GM19328 (cell line): Measurements from ENCODE around the gene APBB1IP.
"Not testable (repeated sequence)": the region's sequence is repeated elsewhere in the genome, so short reads cannot be mapped to it uniquely, and the experiment has no call there.

Experiments
- ATAC-seq: cut with Tn5 transposase; IDR thresholded peaks from one replicate; pipeline ENCODE4 v1.9.1; 2021; ENCODE audit warnings: mild to moderate bottlenecking, moderate library complexity; ENCODE audit not compliant: unreplicated experiment

The APBB1IP gene

GRCh38 chr10:26440088-26440470 is 1.9 kb downstream of the APBB1IP start:
- ATAC-seq = no peak

- ATAC-seq = no peak
Measured at GRCh38 chr10:26441491-26442214, 3.5 kb downstream of the APBB1IP start.

GRCh38 chr10:26445411-26446031 is 7.4 kb downstream of the APBB1IP start:
- no peak for ATAC-seq

GRCh38 chr10:26446258-26446657 is 8.1 kb downstream of the APBB1IP start:
- ATAC-seq = no peak

GRCh38 chr10:26448292-26448691 is 10.2 kb downstream of the APBB1IP start:
- no peak for ATAC-seq

GRCh38 chr10:26448706-26449435 is 10.7 kb downstream of the APBB1IP start:
- peak; percentile 89 for ATAC-seq

- ATAC-seq = no peak
Measured at GRCh38 chr10:26449726-26450125, 11.6 kb downstream of the APBB1IP start.

- ATAC-seq = no peak
Measured at GRCh38 chr10:26451903-26452302, 13.8 kb downstream of the APBB1IP start.

GRCh38 chr10:26453850-26454249 is 15.7 kb downstream of the APBB1IP start:
- ATAC-seq = no peak

GRCh38 chr10:26454891-26455290 is 16.8 kb downstream of the APBB1IP start:
- ATAC-seq = no peak

- no peak for ATAC-seq
Measured at GRCh38 chr10:26455567-26456315, 17.6 kb downstream of the APBB1IP start.

GRCh38 chr10:26457088-26457487 is 18.9 kb downstream of the APBB1IP start:
- ATAC-seq = peak; percentile 91

- ATAC-seq = no peak
Measured at GRCh38 chr10:26460736-26461135, 22.6 kb downstream of the APBB1IP start.

GRCh38 chr10:26463986-26464385 is 25.8 kb downstream of the APBB1IP start:
- ATAC-seq = no peak

- ATAC-seq = no peak
Measured at GRCh38 chr10:26464632-26465280, 26.6 kb downstream of the APBB1IP start.

GRCh38 chr10:26466531-26466930 is 28.4 kb downstream of the APBB1IP start:
- ATAC-seq = not testable (repeated sequence)

GRCh38 chr10:26467639-26468038 is 29.5 kb downstream of the APBB1IP start:
- ATAC-seq = no peak

- ATAC-seq = no peak
Measured at GRCh38 chr10:26468291-26468690, 30.1 kb downstream of the APBB1IP start.

- ATAC-seq = peak; percentile 54
Measured at GRCh38 chr10:26468700-26469099, 30.6 kb downstream of the APBB1IP start.

GRCh38 chr10:26472492-26472778 is 34.3 kb downstream of the APBB1IP start:
- ATAC-seq = no peak

- ATAC-seq = no peak
Measured at GRCh38 chr10:26474026-26474425, 35.9 kb downstream of the APBB1IP start.
